SK-N-SH (cell line): Measurements from ENCODE around the gene PTPRG.

Source experiments
- CTCF ChIP-seq: fragments of 200-600 bp; sonication (generic); IDR thresholded peaks from 2 replicates; pipeline ENCODE4 v1.6.1; 2017; ENCODE audit warnings: antibody characterized with exemption, mild to moderate bottlenecking, moderate library complexity
- EP300 ChIP-seq, 2 experiments: IDR thresholded peaks; 2 replicates each; pipeline versions ENCODE4 v1.4.0 to v1.6.1; 2012; ENCODE audit warnings: borderline replicate concordance in 1 of 2, low read depth in 1 of 2, low read length in 1 of 2
- EZH2phosphoT487 ChIP-seq: fragments of 200-600 bp; sonication (generic); IDR thresholded peaks from 2 replicates; pipeline ENCODE4 v1.6.1; 2017; ENCODE audit warnings: low read depth, mixed run types, mild to moderate bottlenecking, antibody characterized with exemption, moderate library complexity, borderline replicate concordance
- FOXM1 ChIP-seq: IDR thresholded peaks from 2 replicates; pipeline ENCODE4 v1.4.0; 2012; ENCODE audit warnings: low read depth, mild to moderate bottlenecking
- POLR2AphosphoS5 ChIP-seq: IDR thresholded peaks from 2 replicates; pipeline ENCODE4 v1.6.1; 2012; ENCODE audit warnings: low read depth, low read length
- RAD21 ChIP-seq: IDR thresholded peaks from 2 replicates; pipeline ENCODE4 v1.6.1; 2012; ENCODE audit warnings: mild to moderate bottlenecking, low read length
- REST ChIP-seq: IDR thresholded peaks from 2 replicates; pipeline ENCODE4 v1.6.1; 2012; ENCODE audit warnings: mild to moderate bottlenecking, low read depth, low read length, moderate library complexity
- RXRA ChIP-seq: IDR thresholded peaks from 2 replicates; pipeline ENCODE4 v1.4.0; 2012; ENCODE audit warnings: low read depth, mild to moderate bottlenecking, borderline replicate concordance
- SIN3A ChIP-seq: IDR thresholded peaks from 2 replicates; pipeline ENCODE4 v1.6.1; 2012; ENCODE audit warnings: low read depth, mild to moderate bottlenecking, low read length, moderate library complexity, borderline replicate concordance
- TCF12 ChIP-seq: IDR thresholded peaks from 2 replicates; pipeline ENCODE4 v1.4.0; 2012
- USF1 ChIP-seq: IDR thresholded peaks from 2 replicates; pipeline ENCODE4 v1.4.0; 2012; ENCODE audit warnings: low read depth, borderline replicate concordance

GRCh38 chr3:61577760-61578159 lies 16.4 kb downstream of the PTPRG start:
- TF ChIP-seq CTCF (no peak), EZH2phosphoT487 (no peak), USF1 (no peak), SIN3A (no peak), REST (no peak), FOXM1 (no peak), POLR2AphosphoS5 (no peak), TCF12 (no peak), RAD21 (no peak), EP300 (IDR thresholded peaks at IDR 0.05; ENCODE audit: borderline replicate concordance in 1 of 2, low read depth in 1 of 2, low read length in 1 of 2) (no peak), RXRA (no peak)
